Measurements from ENCODE around the gene MLH3.

MLH3 gene

GRCh38 chr14:74965486-74966153 is 85.6 kb downstream of the MLH3 start:
- no peak for DNase-seq (ENCODE audit: low read depth, low spot score)

- DNase-seq (ENCODE audit: low read depth, low spot score): no peak
These were observed 86.3 kb downstream of the MLH3 start for GRCh38 chr14:74964787-74965485.

All from smooth muscle cell of the brain vasculature (primary cell).